GM18526 (cell line): ENCODE measurements around the gene WDR44.

Experiments used
- POLR2A ChIP-seq: IDR thresholded peaks from 3 replicates; pipeline ENCODE4 v1.6.1; 2011; ENCODE audit not compliant: insufficient read length; ENCODE audit errors: extremely low read depth

WDR44 gene

GRCh38 chrX:118432799-118433198 lies 86.9 kb downstream of the WDR44 start:
- no peak for TF ChIP-seq POLR2A

- TF ChIP-seq POLR2A = no peak
These were observed 91.4 kb downstream of the WDR44 start for GRCh38 chrX:118437283-118437682.

- no peak for TF ChIP-seq POLR2A
These were observed 102.4 kb downstream of the WDR44 start for GRCh38 chrX:118448273-118448783.

- TF ChIP-seq POLR2A = no peak
These were observed 109.1 kb downstream of the WDR44 start for GRCh38 chrX:118455013-118455412.

- no peak for TF ChIP-seq POLR2A
These were observed 113.6 kb downstream of the WDR44 start for GRCh38 chrX:118459494-118459893.

- TF ChIP-seq POLR2A = no peak
These were observed 118.6 kb downstream of the WDR44 start for GRCh38 chrX:118464501-118464900.

- no peak for TF ChIP-seq POLR2A
These were observed 122.2 kb downstream of the WDR44 start for GRCh38 chrX:118468122-118468521.

GRCh38 chrX:118474586-118474985 lies 128.7 kb downstream of the WDR44 start:
- no peak for TF ChIP-seq POLR2A

GRCh38 chrX:118475903-118476302 lies 130.0 kb downstream of the WDR44 start:
- TF ChIP-seq POLR2A = no peak

GRCh38 chrX:118480172-118480571 lies 134.3 kb downstream of the WDR44 start:
- no peak for TF ChIP-seq POLR2A

- TF ChIP-seq POLR2A = no peak
These were observed 138.5 kb downstream of the WDR44 start for GRCh38 chrX:118484216-118484903.

- TF ChIP-seq POLR2A = no peak
These were observed 147.1 kb downstream of the WDR44 start for GRCh38 chrX:118493016-118493415.

- TF ChIP-seq POLR2A = no peak
These were observed 147.9 kb downstream of the WDR44 start for GRCh38 chrX:118493653-118494297.

GRCh38 chrX:118495061-118495921 lies 149.4 kb downstream of the WDR44 start, which contains the start of gene DOCK11:
DOCK11 (plus strand) TSS chrX:118495815; CDS start chrX:118495972, 157 bp downstream.
- peak; percentile 50 for TF ChIP-seq POLR2A

GRCh38 chrX:118495958-118496762 lies 150.3 kb downstream of the WDR44 start:
- TF ChIP-seq POLR2A = peak; percentile 69

GRCh38 chrX:118496763-118497079 lies 150.8 kb downstream of the WDR44 start:
- no peak for TF ChIP-seq POLR2A
